Measurements from ENCODE around the gene CFAP46. TPM values are rescaled to one million over a fixed set of nuclear protein-coding genes. Genes with fewer than 3 reads are reported as not detected.
A peak's percentile ranks its signal among the peaks of the same experiment; 100 is the strongest.
"Not testable (repeated sequence)": the region's sequence is repeated elsewhere in the genome, so short reads cannot be mapped to it uniquely, and the experiment has no call there.

The CFAP46 gene
- total RNA-seq, 1 donor from 2014 or later, result 1.9 TPM

GRCh38 chr10:132786884-132787494, 155.4 kb downstream of the CFAP46 start:
- DNase-seq, result no peak

- no peak for DNase-seq
Measured at GRCh38 chr10:132786476-132786883, 155.9 kb downstream of the CFAP46 start.

- DNase-seq, result peak; percentile 14
Measured at GRCh38 chr10:132785723-132786475, 156.5 kb downstream of the CFAP46 start, which contains the start of gene NKX6-2. Gene NKX6-2, minus strand, starts transcription at chr10:132786147. Its CDS starts 199 bp downstream, at chr10:132785948.

- DNase-seq, result no peak
Measured at GRCh38 chr10:132784866-132785722, 157.3 kb downstream of the CFAP46 start.

GRCh38 chr10:132783940-132784865, 158.2 kb downstream of the CFAP46 start:
- DNase-seq, result no peak

- no peak for DNase-seq
Measured at GRCh38 chr10:132783165-132783939, 159.0 kb downstream of the CFAP46 start.

- no peak for DNase-seq
Measured at GRCh38 chr10:132781556-132781955, 160.8 kb downstream of the CFAP46 start.

- no peak for DNase-seq
Measured at GRCh38 chr10:132780356-132780755, 162.0 kb downstream of the CFAP46 start.

- DNase-seq, result no peak
Measured at GRCh38 chr10:132779549-132780294, 162.6 kb downstream of the CFAP46 start.

GRCh38 chr10:132777441-132777840, 164.9 kb downstream of the CFAP46 start:
- DNase-seq, result no peak

- no peak for DNase-seq
Measured at GRCh38 chr10:132776821-132777220, 165.5 kb downstream of the CFAP46 start.

GRCh38 chr10:132776186-132776585, 166.2 kb downstream of the CFAP46 start:
- DNase-seq, result no peak

GRCh38 chr10:132774902-132775863, 167.2 kb downstream of the CFAP46 start:
- DNase-seq, result peak; percentile 96

GRCh38 chr10:132774181-132774901, 168.0 kb downstream of the CFAP46 start:
- DNase-seq, result no peak

- DNase-seq, result not testable (repeated sequence)
Measured at GRCh38 chr10:132772816-132773215, 169.6 kb downstream of the CFAP46 start.

GRCh38 chr10:132770061-132771021, 172.0 kb downstream of the CFAP46 start:
- no peak for DNase-seq

Measured in occipital lobe (tissue), 2 donors.